NCI-H345 treated with DMSO at 0.1 percent for 48 hours (cell line): ENCODE results near the gene C10orf105.

Experiments
- DNase-seq: peaks from one replicate; lab custom pipeline; 2025; ENCODE audit not compliant: unreplicated experiment; lab: John Stamatoyannopoulos, UW

The C10orf105 gene

DNA sequence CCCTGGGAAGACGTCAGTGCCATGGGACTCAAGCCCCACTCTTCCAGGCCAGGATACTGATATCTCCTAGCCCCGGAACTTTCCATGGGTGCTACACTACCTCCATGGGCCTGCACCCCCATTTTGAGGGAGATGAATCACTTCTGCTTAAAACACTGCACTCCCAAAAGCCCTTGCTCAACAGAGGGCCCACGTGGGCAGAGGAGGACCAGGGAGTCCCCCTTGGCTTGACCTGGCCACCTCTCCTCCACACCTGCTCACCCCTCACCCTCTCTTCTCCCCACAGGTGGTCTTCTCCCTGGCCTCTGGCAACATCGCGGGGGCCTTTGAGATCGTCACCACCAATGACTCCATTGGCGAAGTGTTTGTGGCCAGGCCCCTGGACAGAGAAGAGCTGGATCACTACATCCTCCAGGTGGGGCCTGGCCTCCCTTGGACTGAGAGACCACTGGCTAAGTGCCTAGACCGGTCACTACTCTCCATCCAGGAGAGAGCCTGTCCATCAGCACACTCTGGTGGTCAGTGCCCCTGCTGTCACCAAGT, 19.9 kb upstream of the C10orf105 start:
- DNase-seq, result no peak

DNA sequence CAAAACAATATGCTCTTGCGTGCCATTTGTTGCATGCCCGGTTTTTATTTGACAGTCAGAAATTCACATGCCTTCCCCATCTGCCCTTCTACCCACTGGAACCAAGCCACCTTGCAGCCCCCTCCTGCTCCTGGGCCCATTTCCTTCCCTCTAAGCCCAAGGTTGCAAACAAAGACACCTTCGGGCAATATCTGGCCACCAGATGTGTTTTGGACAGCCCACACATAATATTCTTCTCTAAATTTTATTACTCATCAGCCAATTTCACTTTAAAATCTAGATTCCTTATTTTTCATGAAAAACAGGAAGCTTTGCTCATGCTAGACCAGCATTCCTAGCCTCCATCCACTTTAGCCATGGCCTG, 18.2 kb upstream of the C10orf105 start:
- no peak for DNase-seq

DNA sequence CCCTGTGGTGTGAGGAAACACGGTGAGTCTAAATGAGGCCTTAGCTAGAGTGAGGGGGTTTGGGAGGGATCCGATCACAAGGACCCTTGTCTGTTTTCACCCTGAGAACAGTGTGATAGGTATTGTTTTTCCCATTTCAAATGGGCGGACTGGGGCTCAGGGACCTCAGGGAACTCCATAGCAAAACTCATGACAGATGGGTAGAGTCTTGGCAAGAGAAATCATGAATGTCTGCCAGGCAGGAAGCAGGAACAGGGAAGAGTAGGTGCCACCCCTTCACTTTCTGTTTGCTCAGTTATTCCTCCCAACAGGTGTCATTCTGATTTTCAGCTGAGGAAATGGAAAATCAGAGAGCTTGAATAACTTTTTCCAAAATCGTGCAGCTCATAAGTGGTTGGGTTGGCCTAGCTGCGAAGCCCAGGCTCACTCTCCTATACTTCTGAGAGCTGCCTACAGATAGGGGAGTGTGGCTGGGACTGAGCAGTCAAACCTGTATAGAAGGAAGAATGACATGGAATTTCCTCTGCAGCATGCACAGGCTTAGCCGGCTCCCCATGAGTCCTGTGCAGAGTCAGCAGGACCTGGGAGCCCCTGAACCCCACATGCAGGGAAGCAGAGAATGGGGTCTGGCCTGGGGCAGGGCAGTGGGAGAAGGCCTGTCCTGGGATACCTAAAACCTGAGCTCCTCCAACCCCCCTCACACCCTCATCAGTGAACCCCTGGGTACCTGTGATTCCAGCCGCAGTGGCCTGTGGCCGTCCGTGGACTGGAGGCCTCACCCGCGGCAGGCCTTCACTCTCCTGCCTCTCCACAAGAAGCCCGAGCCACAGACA, 17.6 kb upstream of the C10orf105 start:
- DNase-seq, result no peak

DNA sequence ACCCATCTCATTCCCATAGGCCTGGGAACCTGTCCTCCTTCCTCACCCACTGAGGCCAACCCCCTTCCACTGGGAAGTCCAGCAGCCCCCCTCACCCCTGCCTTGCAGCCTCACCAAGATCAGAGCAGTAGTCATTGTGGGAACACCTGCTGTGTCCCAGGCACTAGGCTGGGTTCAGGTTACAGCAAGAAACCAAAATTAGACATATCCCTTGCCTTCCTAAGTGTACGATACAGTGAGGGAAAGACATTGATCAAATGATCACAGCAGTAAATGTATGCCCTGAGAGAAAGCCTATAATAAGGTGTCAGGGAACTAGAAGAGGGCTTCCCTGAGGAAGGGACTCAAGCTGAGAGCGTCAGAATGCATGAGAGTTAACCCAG, 17.0 kb upstream of the C10orf105 start:
- no peak for DNase-seq

- no peak for DNase-seq
Measured at GRCh38 chr10:71735709-71736569, 16.4 kb upstream of the C10orf105 start.

DNA sequence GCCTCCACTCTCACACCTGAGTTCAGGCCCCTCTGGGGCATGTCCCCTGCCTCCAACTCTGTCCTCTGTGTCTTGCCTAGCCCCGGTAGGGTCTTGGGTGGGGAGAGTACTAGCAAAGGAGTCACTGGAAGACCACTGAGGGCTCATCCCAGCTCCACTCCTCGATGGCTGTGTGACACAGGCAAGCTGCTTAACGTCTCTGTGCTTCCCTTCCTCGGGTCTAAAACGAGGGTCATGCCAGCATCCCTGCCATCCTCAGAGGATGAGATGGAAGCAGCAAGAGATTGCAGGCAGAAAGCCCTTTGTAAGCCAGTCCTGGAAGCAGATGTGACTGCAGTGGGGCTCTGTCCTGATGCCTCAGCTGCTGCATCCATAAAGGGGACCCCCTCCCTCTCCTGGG, 15.2 kb upstream of the C10orf105 start:
- DNase-seq, result no peak

- no peak for DNase-seq
Measured at GRCh38 chr10:71731791-71732190, 12.2 kb upstream of the C10orf105 start.

- no peak for DNase-seq
Measured at GRCh38 chr10:71729161-71729636, 9.6 kb upstream of the C10orf105 start.

GRCh38 chr10:71727738-71728737, 8.5 kb upstream of the C10orf105 start:
- no peak for DNase-seq

- no peak for DNase-seq
Measured at GRCh38 chr10:71727105-71727737, 7.6 kb upstream of the C10orf105 start.

DNA sequence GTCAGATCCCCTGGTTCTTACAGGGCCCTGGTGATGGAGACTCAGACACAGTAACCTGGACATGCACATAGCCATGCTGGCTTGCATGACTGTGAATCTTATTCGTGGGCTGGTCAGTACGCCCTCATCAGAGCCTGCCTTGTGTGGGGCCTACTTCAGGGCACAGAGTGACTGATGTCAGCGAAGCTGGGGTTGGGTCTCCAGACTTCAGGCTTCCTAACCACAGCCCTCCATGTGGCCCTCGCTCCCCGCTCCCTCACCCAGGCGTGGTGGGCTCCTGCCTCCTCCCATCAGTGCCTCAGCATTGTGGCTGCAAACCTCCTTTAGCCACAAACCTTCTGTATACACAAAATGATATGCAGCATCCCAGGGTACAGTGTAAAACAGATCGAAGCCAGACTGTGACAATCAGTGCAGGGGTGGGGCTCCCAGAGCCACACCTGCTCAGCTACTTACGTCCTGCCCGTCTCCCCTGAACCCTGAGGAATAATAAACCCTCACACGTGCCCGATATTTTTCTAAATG, 7.1 kb upstream of the C10orf105 start:
- no peak for DNase-seq

DNA sequence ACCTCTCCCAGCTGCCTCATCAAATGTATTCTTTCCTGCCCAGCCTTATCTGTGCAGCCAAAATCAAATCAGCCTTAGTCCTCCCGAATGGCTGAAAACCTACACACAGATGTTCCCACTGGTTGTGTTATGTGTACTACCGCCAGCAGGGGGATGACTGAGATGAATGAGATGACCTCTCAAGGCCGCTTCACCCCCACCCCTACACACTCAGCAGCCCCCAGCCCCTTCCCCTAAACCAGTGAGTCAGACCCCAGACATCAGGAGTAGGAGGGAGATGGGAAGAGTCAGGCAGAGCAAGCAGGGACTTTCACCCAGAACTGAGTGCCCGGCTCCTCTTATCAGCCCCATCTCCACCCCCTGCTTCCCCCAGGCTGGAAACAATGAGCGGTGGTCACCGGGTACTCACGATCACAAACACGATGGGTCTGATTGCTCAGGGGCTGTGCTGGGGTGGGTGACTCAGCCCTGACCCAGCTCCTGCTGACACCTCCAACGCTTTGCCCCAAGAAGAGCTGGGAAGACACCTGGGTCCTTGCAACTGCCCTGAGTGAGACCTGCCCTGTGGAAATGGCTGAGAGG, 6.5 kb upstream of the C10orf105 start:
- DNase-seq, result no peak

GRCh38 chr10:71725249-71725648, 5.7 kb upstream of the C10orf105 start:
- DNase-seq, result no peak

GRCh38 chr10:71724539-71724938, 5.0 kb upstream of the C10orf105 start:
- DNase-seq, result no peak

DNA sequence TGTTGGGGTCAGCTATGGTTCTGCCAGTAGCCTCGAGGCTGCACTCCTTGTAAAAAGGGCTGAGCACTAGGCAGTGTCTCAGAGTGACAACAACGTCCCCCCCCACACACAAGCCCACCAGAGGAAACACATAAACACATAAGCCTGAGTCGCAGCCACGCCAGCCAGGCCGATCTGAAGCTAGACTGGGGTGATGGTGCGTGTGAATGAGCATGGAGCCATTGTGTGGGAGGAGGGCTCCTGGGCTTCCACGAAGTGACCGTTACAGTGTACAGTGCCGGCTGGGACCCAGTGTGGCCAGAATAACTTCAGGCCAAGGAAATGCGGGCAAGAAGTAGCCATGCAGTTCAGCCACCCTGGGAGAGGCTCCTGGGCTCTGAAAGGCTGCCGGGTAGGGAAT, 3.7 kb upstream of the C10orf105 start:
- DNase-seq, result no peak

DNA sequence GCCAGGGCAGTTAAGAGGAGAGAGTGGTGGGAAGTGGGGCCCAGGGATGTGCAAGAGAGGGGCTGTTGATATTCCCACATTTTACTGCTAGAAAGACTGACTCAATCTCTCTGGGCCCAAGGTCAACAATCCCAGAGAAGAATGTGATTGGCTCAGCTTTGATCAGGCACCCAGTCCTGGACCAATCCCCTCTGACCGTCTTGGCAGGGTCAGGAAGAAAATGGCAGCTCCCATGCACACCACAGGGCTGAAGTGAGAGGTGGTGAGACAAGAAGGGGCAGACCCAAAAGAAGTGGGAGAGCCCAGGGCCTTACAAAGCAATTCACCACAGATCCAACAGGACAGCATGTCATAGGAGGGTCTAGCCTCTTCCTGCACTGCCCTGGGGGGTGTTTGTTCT, 3.3 kb upstream of the C10orf105 start:
- no peak for DNase-seq

GRCh38 chr10:71721313-71721712, 1.7 kb upstream of the C10orf105 start:
- no peak for DNase-seq

GRCh38 chr10:71720288-71720687, 710 bp upstream of the C10orf105 start:
- no peak for DNase-seq

GRCh38 chr10:71719042-71719441, 536 bp downstream of the C10orf105 start:
- no peak for DNase-seq
